IMR-90 (cell line): ENCODE data around the gene CDR2L. TPM values are rescaled to one million over a fixed set of nuclear protein-coding genes. Genes with fewer than 3 reads are reported as not detected.

Experiments used
- ATAC-seq: fragments of 200-7000 bp; cut with Tn5 transposase; 2 replicates; pipeline ENCODE4 v1.9.1; 2020; ENCODE audit warnings: low read depth, mild to moderate bottlenecking, moderate library complexity
- BruUV-seq: library from RNA; stranded (reverse); fragments of 400-500 nt; replicated peaks from 2 replicates; lab custom pipeline; 2021; lab: Mats Ljungman, UMichigan
- CTCF ChIA-PET: fragments of 300-600 bp; formaldehyde crosslinking; extraction: SDS; loops from one replicate; lab custom pipeline; 2021; ENCODE audit warnings: antibody characterized with exemption; lab: Yijun Ruan, JAX
- POLR2A ChIA-PET: fragments of 300-600 bp; sonication (Branson Sonifier 250); formaldehyde crosslinking; loops from one replicate; lab custom pipeline; 2022; ENCODE audit warnings: antibody characterized with exemption; ENCODE audit not compliant: unreplicated experiment; lab: Charles Lee
- DNase-seq: peaks from one replicate; pipeline ENCODE4 v3.0.0; 2013
- H2AFZ ChIP-seq: replicated peaks from 2 replicates; pipeline ENCODE3; 2013; ENCODE audit warnings: low read length, mild to moderate bottlenecking; ENCODE audit not compliant: poor library complexity
- H2AK5ac ChIP-seq: 2 replicates; pipeline ENCODE4 v1.6.1; 2013; ENCODE audit warnings: low read depth, low read length, inconsistent platforms
- H2AK9ac ChIP-seq: replicated peaks from 2 replicates; pipeline ENCODE3; 2013; ENCODE audit warnings: mild to moderate bottlenecking, low read depth, low read length, moderate library complexity; ENCODE audit not compliant: poor library complexity
- H2BK120ac ChIP-seq: 2 replicates; pipeline ENCODE4 v1.6.1; 2013; ENCODE audit warnings: low read depth, low read length, inconsistent platforms
- H2BK15ac ChIP-seq: 3 replicates; pipeline ENCODE4 v1.6.1; 2013; ENCODE audit warnings: low read depth, low read length, inconsistent platforms
- H2BK20ac ChIP-seq: 2 replicates; pipeline ENCODE4 v1.6.1; 2013; ENCODE audit warnings: low read depth, mild to moderate bottlenecking, inconsistent platforms, low read length, moderate library complexity
- H2BK5ac ChIP-seq: 2 replicates; pipeline ENCODE4 v1.6.1; 2013; ENCODE audit warnings: mild to moderate bottlenecking, low read depth, low read length, inconsistent platforms; ENCODE audit not compliant: poor library complexity, severe bottlenecking
- H3K14ac ChIP-seq: replicated peaks from 2 replicates; pipeline ENCODE4 v1.6.1; 2013; ENCODE audit warnings: low read depth, low read length, inconsistent platforms
- H3K18ac ChIP-seq: 2 replicates; pipeline ENCODE4 v1.6.1; 2013; ENCODE audit warnings: low read depth, low read length, control low read depth
- H3K23ac ChIP-seq: 2 replicates; pipeline ENCODE4 v1.6.1; 2013; ENCODE audit warnings: low read depth, low read length, inconsistent platforms
- H3K27ac ChIP-seq: 2 replicates; pipeline ENCODE4 v1.5.1; 2013; ENCODE audit warnings: mild to moderate bottlenecking, control low read depth, low read length; ENCODE audit not compliant: insufficient read depth
- H3K27me3 ChIP-seq: 2 replicates; pipeline ENCODE4 v1.6.1; 2013; ENCODE audit warnings: low read length; ENCODE audit not compliant: control insufficient read depth, insufficient read depth
- H3K36me3 ChIP-seq: 2 replicates; pipeline ENCODE4 v1.6.1; 2013; ENCODE audit warnings: low read length, mixed read lengths; ENCODE audit not compliant: control insufficient read depth, insufficient read depth
- H3K4ac ChIP-seq: 2 replicates; pipeline ENCODE4 v1.6.1; 2013; ENCODE audit warnings: low read depth, low read length, inconsistent platforms
- H3K4me1 ChIP-seq: 2 replicates; pipeline ENCODE4 v1.6.1; 2013; ENCODE audit warnings: low read length, mixed read lengths; ENCODE audit not compliant: control insufficient read depth, insufficient read depth
- H3K4me2 ChIP-seq: 2 replicates; pipeline ENCODE4 v1.6.1; 2013; ENCODE audit warnings: low read depth, mild to moderate bottlenecking, control low read depth, low read length, moderate library complexity
- H3K4me3 ChIP-seq: 2 replicates; pipeline ENCODE4 v1.5.1; 2013; ENCODE audit warnings: low read depth, mild to moderate bottlenecking, control low read depth, low read length, moderate library complexity; ENCODE audit not compliant: insufficient read depth
- H3K56ac ChIP-seq: 2 replicates; pipeline ENCODE4 v1.6.1; 2013; ENCODE audit warnings: low read length, inconsistent platforms; ENCODE audit not compliant: insufficient read depth; ENCODE audit errors: extremely low read depth
- H3K79me1 ChIP-seq, 2 experiments: 2 replicates each; pipeline ENCODE4 v1.6.1; 2013; ENCODE audit warnings: low read length in 2 of 2, inconsistent platforms in 1 of 2, low read depth in 1 of 2
- H3K9ac ChIP-seq: 2 replicates; pipeline ENCODE4 v1.6.1; 2013; ENCODE audit warnings: low read depth, low read length, control low read depth
- H3K9me1 ChIP-seq: 2 replicates; pipeline ENCODE4 v1.6.1; 2013; ENCODE audit warnings: low read length, inconsistent platforms; ENCODE audit not compliant: insufficient read depth
- H3K9me3 ChIP-seq: 2 replicates; pipeline ENCODE4 v1.6.1; 2013; ENCODE audit warnings: low read length; ENCODE audit not compliant: control insufficient read depth, insufficient read depth
- H4K20me1 ChIP-seq: 2 replicates; pipeline ENCODE4 v1.6.1; 2013; ENCODE audit warnings: low read length, inconsistent platforms; ENCODE audit not compliant: insufficient read depth
- H4K5ac ChIP-seq: 2 replicates; pipeline ENCODE4 v1.6.1; 2013; ENCODE audit warnings: mild to moderate bottlenecking, low read depth, low read length, control low read depth
- H4K8ac ChIP-seq, 2 experiments: 2 replicates each; pipeline ENCODE4 v1.6.1; 2013; ENCODE audit warnings: low read depth in 2 of 2, low read length in 2 of 2, control low read depth in 1 of 2, inconsistent platforms in 1 of 2
- H4K91ac ChIP-seq: 2 replicates; pipeline ENCODE4 v1.6.1; 2013; ENCODE audit warnings: low read depth, low read length, inconsistent platforms; ENCODE audit not compliant: insufficient read depth
- CEBPB ChIP-seq: IDR thresholded peaks from 2 replicates; pipeline ENCODE4 v1.6.1; 2012; ENCODE audit warnings: low read depth, low read length, improper control_type of control experiment
- CHD1 ChIP-seq: IDR thresholded peaks from 2 replicates; pipeline ENCODE4 v1.6.1; 2012; ENCODE audit warnings: low read depth, low read length, improper control_type of control experiment
- CTCF ChIP-seq: conservative IDR thresholded peaks from 2 replicates; pipeline ENCODE4 v1.5.1; 2012; ENCODE audit warnings: mild to moderate bottlenecking, low read depth, low read length, improper control_type of control experiment
- FOS ChIP-seq: fragments of 150-350 bp; IDR thresholded peaks from 2 replicates; pipeline ENCODE4 v1.6.1; 2016; ENCODE audit warnings: low read depth, low read length
- MAFK ChIP-seq: IDR thresholded peaks from 2 replicates; pipeline ENCODE4 v1.6.1; 2012; ENCODE audit warnings: low read depth, low read length, improper control_type of control experiment
- MXI1 ChIP-seq: IDR thresholded peaks from 2 replicates; pipeline ENCODE4 v1.6.1; 2012; ENCODE audit warnings: low read depth, mild to moderate bottlenecking, low read length, moderate library complexity, borderline replicate concordance
- NFE2L2 ChIP-seq: fragments of 150-350 bp; IDR thresholded peaks from 2 replicates; pipeline ENCODE4 v1.6.1; 2016; ENCODE audit warnings: low read depth, mild to moderate bottlenecking, low read length
- RCOR1 ChIP-seq: IDR thresholded peaks from 2 replicates; pipeline ENCODE4 v1.6.1; 2012; ENCODE audit warnings: mild to moderate bottlenecking, low read length, improper control_type of control experiment; ENCODE audit not compliant: insufficient replicate concordance
- SMC3 ChIP-seq: fragments of 150-350 bp; IDR thresholded peaks from 2 replicates; pipeline ENCODE4 v1.6.1; 2016; ENCODE audit warnings: low read depth, mild to moderate bottlenecking, antibody characterized with exemption, low read length, moderate library complexity
- WGBS, 2 experiments: methylation state at CpG; one replicate each; pipeline versions ENCODE4 v1.1.5 to v1.1.7; 2013; ENCODE audit warnings: missing lambda C conversion rate in 2 of 2; ENCODE audit not compliant: insufficient read length in 1 of 2; ENCODE audit errors: extremely low coverage in 2 of 2; 5-methylcytosine and 5-hydroxymethylcytosine counted together
- dilution Hi-C: fragments of 300-500 bp; cut with HindIII; formaldehyde crosslinking; loops from one replicate; pipeline ENCODE4 v1.14.3; 2018; ENCODE audit warnings: low sequenced_read_pairs; ENCODE audit not compliant: unreplicated experiment
- in situ Hi-C: fragments of 300-500 bp; cut with MboI; formaldehyde crosslinking; loops from 3 replicates; pipeline ENCODE4 v1.14.3; 2019; ENCODE audit warnings: low sequenced_read_pairs, inconsistent platforms, mixed read lengths
- intact Hi-C: fragments of 100-400 bp; cut with micrococcal nuclease; formaldehyde crosslinking; loops from 2 replicates; pipeline ENCODE4 v1.10.0; 2022
- polyA plus RNA-seq, 3 experiments: library from polyadenylated mRNA; depleted of rRNA; stranded (reverse); fragments of >200 nt; gene quantifications; 2 replicates each; pipeline ENCODE4 v1.2.3, GENCODE V29; 2012; ENCODE audit warnings: low replicate concordance in 1 of 3
- total RNA-seq: library from RNA; depleted of rRNA; stranded (reverse); fragments of >200 nt; gene quantifications from 2 replicates; pipeline ENCODE4 v1.2.3, GENCODE V29; 2012
- TF ChIP-seq, protein P1 (sequence below): fragments of 150-350 bp; IDR thresholded peaks from 2 replicates; pipeline ENCODE4 v1.6.1; 2016; ENCODE audit warnings: low read depth, mild to moderate bottlenecking, low read length, moderate library complexity, borderline replicate concordance

CDR2L gene
- total and polyA plus RNA-seq, 2 of the 4 experiments (the other 2 are of a cell fraction) = 5.7 to 18.9 TPM

- no peak overlapping the region for H2AFZ ChIP-seq
- no peak for TF ChIP-seq RCOR1
- no peak for TF ChIP-seq SMC3
- no peak for TF ChIP-seq MAFK
- no peak for TF ChIP-seq CEBPB
- TF ChIP-seq, protein P1, sequence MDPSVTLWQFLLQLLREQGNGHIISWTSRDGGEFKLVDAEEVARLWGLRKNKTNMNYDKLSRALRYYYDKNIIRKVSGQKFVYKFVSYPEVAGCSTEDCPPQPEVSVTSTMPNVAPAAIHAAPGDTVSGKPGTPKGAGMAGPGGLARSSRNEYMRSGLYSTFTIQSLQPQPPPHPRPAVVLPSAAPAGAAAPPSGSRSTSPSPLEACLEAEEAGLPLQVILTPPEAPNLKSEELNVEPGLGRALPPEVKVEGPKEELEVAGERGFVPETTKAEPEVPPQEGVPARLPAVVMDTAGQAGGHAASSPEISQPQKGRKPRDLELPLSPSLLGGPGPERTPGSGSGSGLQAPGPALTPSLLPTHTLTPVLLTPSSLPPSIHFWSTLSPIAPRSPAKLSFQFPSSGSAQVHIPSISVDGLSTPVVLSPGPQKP = no peak
- TF ChIP-seq MXI1 = no peak
- no peak for TF ChIP-seq FOS
- TF ChIP-seq NFE2L2 = no peak
- TF ChIP-seq CTCF = no peak
- TF ChIP-seq CHD1 = no peak
- H4K91ac ChIP-seq = no peak overlapping the region
- no peak overlapping the region for H4K5ac ChIP-seq
- H2AK9ac ChIP-seq = no peak overlapping the region
- H3K4me1 ChIP-seq = no peaks in the 10 kb centered on the region
- no peak overlapping the region for H3K18ac ChIP-seq
- dilution Hi-C loops (no loop called here), intact Hi-C loops (no loop called here), in situ Hi-C loops (no loop called here)
- no peaks in the 10 kb centered on the region for H3K79me1 ChIP-seq
- H3K9ac ChIP-seq = no peak overlapping the region
- no peaks in the 10 kb centered on the region for H3K9me1 ChIP-seq
- H3K14ac ChIP-seq = no peak overlapping the region
- no peaks in the 10 kb centered on the region for H4K20me1 ChIP-seq
- ChIA-PET POLR2A (no interaction called here), CTCF (no interaction called here)
- DNase-seq (no peak), ATAC-seq (no peak)
- no TSS peak for BruUV-seq
- WGBS, 2 experiments = 83% methylated on average over 1 of the region's 21 CpGs; no CpG with 5 or more reads in 1 of the 2 experiments
- H3K4me3 ChIP-seq = no peak overlapping the region
- no peak overlapping the region for H4K8ac ChIP-seq
- no peak overlapping the region for H2BK5ac ChIP-seq
- H3K4ac ChIP-seq = no peak overlapping the region
- H2BK20ac ChIP-seq = no peak overlapping the region
- H3K27me3 ChIP-seq = peaks cover 62% of the 10 kb centered on the region
- no peak overlapping the region for H3K27ac ChIP-seq
- no peak overlapping the region for H2AK5ac ChIP-seq
- H3K23ac ChIP-seq = no peak overlapping the region
- no peaks in the 10 kb centered on the region for H3K9me3 ChIP-seq
- no peaks in the 10 kb centered on the region for H3K36me3 ChIP-seq
- no peak overlapping the region for H2BK15ac ChIP-seq
- no peak overlapping the region for H3K56ac ChIP-seq
- no peak overlapping the region for H2BK120ac ChIP-seq
- H3K4me2 ChIP-seq = no peak overlapping the region
These were observed 46.2 kb upstream of the CDR2L start for GRCh38 chr17:74941128-74941725.
